ENCODE results near the gene SYNGR1.
"Not testable (repeated sequence)": the region's sequence is repeated elsewhere in the genome, so short reads cannot be mapped to it uniquely, and the experiment has no call there.

The SYNGR1 gene

GRCh38 chr22:39401301-39401631, 51.5 kb downstream of the SYNGR1 start:
- H3K9me3 ChIP-seq: no peaks in the 10 kb centered on the region
- H3K4me3 ChIP-seq: no peak overlapping the region
- H3K27me3 ChIP-seq (ENCODE audit: low read depth): no peaks in the 10 kb centered on the region
- H3K36me3 ChIP-seq (replicated peaks): peaks cover 3% of the 10 kb centered on the region; the same call in 1 of the 2 replicates
- in situ Hi-C loops (cut with MboI; ENCODE audit: low sequenced_read_pairs): no loop called here
- no peak for DNase-seq (ENCODE audit: low spot score in 2 of 2)
- peaks cover 4% of the 10 kb centered on the region; the same call in 1 of the 2 replicates for H3K4me1 ChIP-seq

GRCh38 chr22:39405346-39406085, 55.7 kb downstream of the SYNGR1 start:
- Histone ChIP-seq H3K27me3 (ENCODE audit: low read depth) (no peaks in the 10 kb centered on the region), H3K36me3 (replicated peaks) (peaks cover 3% of the 10 kb centered on the region; the same call in 1 of the 2 replicates), H3K4me3 (no peak overlapping the region), H3K4me1 (peaks cover 2% of the 10 kb centered on the region; the same call in 1 of the 2 replicates), H3K9me3 (no peaks in the 10 kb centered on the region)
- DNase-seq (ENCODE audit: low spot score in 2 of 2): no peak
- in situ Hi-C loops (cut with MboI; ENCODE audit: low sequenced_read_pairs): no loop called here

- H3K27me3 ChIP-seq (ENCODE audit: low read depth): no peaks in the 10 kb centered on the region
- in situ Hi-C loops (cut with MboI; ENCODE audit: low sequenced_read_pairs): no loop called here
- H3K4me1 ChIP-seq: no peaks in the 10 kb centered on the region
- H3K4me3 ChIP-seq: no peak overlapping the region
- peaks cover 3% of the 10 kb centered on the region; the same call in 1 of the 2 replicates for H3K36me3 ChIP-seq (replicated peaks)
- no peak for DNase-seq (ENCODE audit: low spot score in 2 of 2)
- no peaks in the 10 kb centered on the region for H3K9me3 ChIP-seq
These were observed 58.4 kb downstream of the SYNGR1 start for GRCh38 chr22:39408173-39408572.

GRCh38 chr22:39408807-39409206, 59.0 kb downstream of the SYNGR1 start:
- no peaks in the 10 kb centered on the region for H3K9me3 ChIP-seq
- DNase-seq (ENCODE audit: low spot score in 2 of 2): no peak
- H3K27me3 ChIP-seq (ENCODE audit: low read depth): no peaks in the 10 kb centered on the region
- H3K36me3 ChIP-seq (replicated peaks): 0 out of 2 replicates have a peak, but pooled peaks cover 3% of the 10 kb centered on the region
- in situ Hi-C loops (cut with MboI; ENCODE audit: low sequenced_read_pairs): no loop called here
- H3K4me1 ChIP-seq: no peaks in the 10 kb centered on the region
- H3K4me3 ChIP-seq: no peak overlapping the region

GRCh38 chr22:39409516-39410029, 59.8 kb downstream of the SYNGR1 start:
- in situ Hi-C loops (cut with MboI; ENCODE audit: low sequenced_read_pairs): no loop called here
- Histone ChIP-seq H3K9me3 (no peaks in the 10 kb centered on the region), H3K36me3 (replicated peaks) (no peaks in the 10 kb centered on the region), H3K27me3 (ENCODE audit: low read depth) (no peaks in the 10 kb centered on the region), H3K4me3 (no peak overlapping the region), H3K4me1 (no peaks in the 10 kb centered on the region)
- DNase-seq (ENCODE audit: low spot score in 2 of 2): no peak

- in situ Hi-C loops (cut with MboI; ENCODE audit: low sequenced_read_pairs): no loop called here
- Histone ChIP-seq H3K9me3 (no peaks in the 10 kb centered on the region), H3K27me3 (ENCODE audit: low read depth) (no peaks in the 10 kb centered on the region), H3K36me3 (replicated peaks) (no peaks in the 10 kb centered on the region), H3K4me3 (no peak overlapping the region), H3K4me1 (no peaks in the 10 kb centered on the region)
- DNase-seq (ENCODE audit: low spot score in 2 of 2): no peak
These were observed 60.5 kb downstream of the SYNGR1 start for GRCh38 chr22:39410264-39410663.

- H3K9me3 ChIP-seq; in situ Hi-C loops (cut with MboI; ENCODE audit: low sequenced_read_pairs); DNase-seq (ENCODE audit: low spot score in 2 of 2); H3K27me3 ChIP-seq (ENCODE audit: low read depth); H3K36me3 ChIP-seq (replicated peaks); H3K4me1 ChIP-seq; H3K4me3 ChIP-seq: not testable (repeated sequence)
These were observed 62.1 kb downstream of the SYNGR1 start for GRCh38 chr22:39411828-39412365.

- H3K27me3 ChIP-seq (ENCODE audit: low read depth); in situ Hi-C loops (cut with MboI; ENCODE audit: low sequenced_read_pairs); H3K4me3 ChIP-seq; DNase-seq (ENCODE audit: low spot score in 2 of 2); H3K36me3 ChIP-seq (replicated peaks); H3K9me3 ChIP-seq; H3K4me1 ChIP-seq: not testable (repeated sequence)
These were observed 63.4 kb downstream of the SYNGR1 start for GRCh38 chr22:39413204-39413603.

- no peak for DNase-seq (ENCODE audit: low spot score in 2 of 2)
- in situ Hi-C loops (cut with MboI; ENCODE audit: low sequenced_read_pairs): no loop called here
These were observed 64.6 kb downstream of the SYNGR1 start for GRCh38 chr22:39414377-39414776.

GRCh38 chr22:39414886-39415285, 65.1 kb downstream of the SYNGR1 start:
- peaks cover 21% of the 10 kb centered on the region for H3K36me3 ChIP-seq (replicated peaks)
- in situ Hi-C loops (cut with MboI; ENCODE audit: low sequenced_read_pairs): no loop called here
- DNase-seq (ENCODE audit: low spot score in 2 of 2): no peak
- H3K9me3 ChIP-seq: no peaks in the 10 kb centered on the region
- H3K4me1 ChIP-seq: no peaks in the 10 kb centered on the region
- no peaks in the 10 kb centered on the region for H3K27me3 ChIP-seq (ENCODE audit: low read depth)
- H3K4me3 ChIP-seq: no peak overlapping the region

More at GRCh38 chr22:39414377-39414776, 64.6 kb downstream of the SYNGR1 start:
- peaks cover 18% of the 10 kb centered on the region for H3K36me3 ChIP-seq (replicated peaks)
- no peaks in the 10 kb centered on the region for H3K4me1 ChIP-seq
- no peaks in the 10 kb centered on the region for H3K9me3 ChIP-seq
- no peaks in the 10 kb centered on the region for H3K27me3 ChIP-seq (ENCODE audit: low read depth)
- no peak overlapping the region for H3K4me3 ChIP-seq

GRCh38 chr22:39415506-39415905, 65.7 kb downstream of the SYNGR1 start:
- Histone ChIP-seq H3K9me3 (no peaks in the 10 kb centered on the region), H3K27me3 (ENCODE audit: low read depth) (no peaks in the 10 kb centered on the region), H3K4me1 (no peaks in the 10 kb centered on the region), H3K4me3 (no peak overlapping the region), H3K36me3 (replicated peaks) (peaks cover 27% of the 10 kb centered on the region)
- no peak for DNase-seq (ENCODE audit: low spot score in 2 of 2)
- in situ Hi-C loops (cut with MboI; ENCODE audit: low sequenced_read_pairs): no loop called here

- in situ Hi-C loops (cut with MboI; ENCODE audit: low sequenced_read_pairs): no loop called here
- no peak overlapping the region for H3K4me3 ChIP-seq
- no peak for DNase-seq (ENCODE audit: low spot score in 2 of 2)
- no peaks in the 10 kb centered on the region for H3K27me3 ChIP-seq (ENCODE audit: low read depth)
- H3K36me3 ChIP-seq (replicated peaks): peaks cover 30% of the 10 kb centered on the region
- H3K4me1 ChIP-seq: no peaks in the 10 kb centered on the region
- no peaks in the 10 kb centered on the region for H3K9me3 ChIP-seq
These were observed 66.5 kb downstream of the SYNGR1 start for GRCh38 chr22:39416319-39416718.

- DNase-seq (ENCODE audit: low spot score in 2 of 2): no peak
- Histone ChIP-seq H3K36me3 (replicated peaks) (peaks cover 37% of the 10 kb centered on the region), H3K9me3 (no peaks in the 10 kb centered on the region), H3K27me3 (ENCODE audit: low read depth) (no peaks in the 10 kb centered on the region), H3K4me1 (no peaks in the 10 kb centered on the region), H3K4me3 (no peak overlapping the region)
- in situ Hi-C loops (cut with MboI; ENCODE audit: low sequenced_read_pairs): no loop called here
These were observed 67.8 kb downstream of the SYNGR1 start for GRCh38 chr22:39417641-39418040.

GRCh38 chr22:39418696-39419095, 68.9 kb downstream of the SYNGR1 start:
- Histone ChIP-seq H3K4me3 (no peak overlapping the region), H3K36me3 (replicated peaks) (peaks cover 37% of the 10 kb centered on the region), H3K4me1 (no peaks in the 10 kb centered on the region), H3K9me3 (no peaks in the 10 kb centered on the region), H3K27me3 (ENCODE audit: low read depth) (no peaks in the 10 kb centered on the region)
- in situ Hi-C loops (cut with MboI; ENCODE audit: low sequenced_read_pairs): no loop called here
- DNase-seq (ENCODE audit: low spot score in 2 of 2): no peak
